H1 (cell line): Measurements from ENCODE around the gene ZNF618. TPM values are rescaled to one million over a fixed set of nuclear protein-coding genes. Genes with fewer than 3 reads are reported as not detected.

ENCODE experiments used
- CTCF ChIA-PET: fragments of 300-600 bp; sonication (Branson Sonifier 250); formaldehyde crosslinking; loops from one replicate; lab custom pipeline; 2021; ENCODE audit not compliant: partially characterized antibody; lab: Charles Lee
- POLR2A ChIA-PET: fragments of 300-600 bp; sonication (Branson Sonifier 250); formaldehyde crosslinking; loops from one replicate; lab custom pipeline; 2021; ENCODE audit warnings: inconsistent platforms; ENCODE audit not compliant: partially characterized antibody; lab: Charles Lee
- DNase-seq, 2 experiments: peaks; one replicate each; pipeline versions ENCODE4 v3.0.0 to v3.0.0-alpha.2; 2010 to 2022; ENCODE audit warnings: low spot score in 2 of 2, low read depth in 1 of 2, mixed read lengths in 1 of 2
- FAIRE-seq: peaks from 2 replicates; lab custom pipeline; 2011; peaks lifted over from hg19 to GRCh38; lab: Jason Lieb, UNC
- H2AFZ ChIP-seq: 2 replicates; pipeline ENCODE4 v1.8.1; 2012; ENCODE audit warnings: low read length, inconsistent platforms
- H2AK5ac ChIP-seq: 2 replicates; pipeline ENCODE4 v1.6.1; 2013; ENCODE audit warnings: low read depth, low read length
- H2BK120ac ChIP-seq: replicated peaks from 2 replicates; pipeline ENCODE3; 2013; ENCODE audit warnings: low read depth, low read length, inconsistent platforms
- H2BK12ac ChIP-seq: 2 replicates; pipeline ENCODE4 v1.6.1; 2013; ENCODE audit warnings: low read depth, low read length
- H2BK15ac ChIP-seq: 2 replicates; pipeline ENCODE4 v1.6.1; 2013; ENCODE audit warnings: low read length
- H2BK20ac ChIP-seq: 2 replicates; pipeline ENCODE4 v1.6.1; 2013; ENCODE audit warnings: low read length
- H2BK5ac ChIP-seq: 2 replicates; pipeline ENCODE4 v1.6.1; 2013; ENCODE audit warnings: low read depth, low read length
- H3K14ac ChIP-seq: 2 replicates; pipeline ENCODE4 v1.6.1; 2013; ENCODE audit warnings: inconsistent platforms; ENCODE audit not compliant: insufficient read length
- H3K18ac ChIP-seq: 2 replicates; pipeline ENCODE4 v1.6.1; 2013; ENCODE audit warnings: low read length; ENCODE audit errors: extremely low read depth
- H3K23ac ChIP-seq: 2 replicates; pipeline ENCODE4 v1.6.1; 2013; ENCODE audit warnings: inconsistent platforms; ENCODE audit not compliant: insufficient read length
- H3K23me2 ChIP-seq: 2 replicates; pipeline ENCODE4 v1.6.1; 2013; ENCODE audit warnings: low read depth, low read length
- H3K27ac ChIP-seq: 2 replicates; pipeline ENCODE4 v1.6.1; 2011; ENCODE audit warnings: low read depth, low read length, inconsistent platforms
- H3K27me3 ChIP-seq, 4 experiments: replicated peaks in 1 of 4; 1 replicate in 1 of 4; 2 replicates in 3 of 4; pipeline versions ENCODE4 v1.6.1 to v1.8.1; 2011 to 2013; ENCODE audit warnings: low read length in 3 of 4, mild to moderate bottlenecking in 3 of 4, inconsistent platforms in 2 of 4, mixed read lengths in 2 of 4, moderate library complexity in 1 of 4; ENCODE audit not compliant: control insufficient read depth in 3 of 4, insufficient read depth in 3 of 4; ENCODE audit errors: extremely low read depth in 1 of 4
- H3K36me3 ChIP-seq, 4 experiments: 2 replicates each; pipeline versions ENCODE4 v1.6.1 to v1.8.1; 2011 to 2013; ENCODE audit warnings: mild to moderate bottlenecking in 4 of 4, low read length in 3 of 4, moderate library complexity in 2 of 4, control low read depth in 1 of 4, inconsistent platforms in 1 of 4; ENCODE audit not compliant: insufficient read depth in 4 of 4, control insufficient read depth in 2 of 4
- H3K4ac ChIP-seq: replicated peaks from 2 replicates; pipeline ENCODE3; 2013; ENCODE audit warnings: low read length, low read depth, mixed read lengths, inconsistent platforms; ENCODE audit not compliant: insufficient read length
- H3K4me1 ChIP-seq, 4 experiments: replicated peaks in 1 of 4; 1 replicate in 1 of 4; 2 replicates in 3 of 4; pipeline versions ENCODE4 v1.6.1 to v1.8.1; 2011 to 2013; ENCODE audit warnings: low read length in 3 of 4, inconsistent platforms in 2 of 4, mixed read lengths in 1 of 4; ENCODE audit not compliant: insufficient read depth in 4 of 4, control insufficient read depth in 3 of 4
- H3K4me2 ChIP-seq, 2 experiments: 2 replicates each; pipeline versions ENCODE4 v1.6.1 to v1.8.1; 2011 to 2013; ENCODE audit warnings: low read depth in 2 of 2, low read length in 2 of 2, control low read depth in 1 of 2, inconsistent platforms in 1 of 2, mild to moderate bottlenecking in 1 of 2; ENCODE audit not compliant: insufficient read depth in 1 of 2
- H3K4me3 ChIP-seq, 4 experiments: fragments of 200-600, 300-600 bp in 1 of 4; sonication (generic), shearing (Covaris generic), sonication (Bioruptor Twin) in 1 of 4; 2 replicates each; pipeline versions ENCODE4 v1.5.1 to v1.8.1; 2011 to 2016; ENCODE audit warnings: low read length in 4 of 4, low read depth in 3 of 4, control low read depth in 2 of 4, inconsistent platforms in 2 of 4, mild to moderate bottlenecking in 2 of 4, mixed read lengths in 1 of 4, moderate library complexity in 1 of 4; ENCODE audit not compliant: insufficient read depth in 2 of 4; ENCODE audit errors: extremely low read depth in 1 of 4
- H3K56ac ChIP-seq: replicated peaks from 2 replicates; pipeline ENCODE3; 2013; ENCODE audit warnings: low read depth, mild to moderate bottlenecking, mixed read lengths, low read length, inconsistent platforms; ENCODE audit not compliant: insufficient read length
- H3K79me1 ChIP-seq: 2 replicates; pipeline ENCODE4 v1.6.1; 2013; ENCODE audit warnings: low read depth, low read length, control low read depth
- H3K79me2 ChIP-seq, 2 experiments: 2 replicates each; pipeline versions ENCODE4 v1.6.1 to v1.8.1; 2012 to 2013; ENCODE audit warnings: low read length in 2 of 2, mild to moderate bottlenecking in 2 of 2, inconsistent platforms in 1 of 2; ENCODE audit not compliant: insufficient read depth in 2 of 2, control insufficient read depth in 1 of 2
- H3K9ac ChIP-seq, 4 experiments: replicated peaks in 1 of 4; 1 replicate in 1 of 4; 2 replicates in 3 of 4; pipeline versions ENCODE4 v1.6.1 to v1.8.1; 2011 to 2013; ENCODE audit warnings: low read depth in 3 of 4, low read length in 3 of 4, control low read depth in 2 of 4, mild to moderate bottlenecking in 2 of 4, moderate library complexity in 2 of 4, inconsistent platforms in 1 of 4; ENCODE audit errors: extremely low read depth in 1 of 4
- H3K9me3 ChIP-seq, 2 experiments: 2 replicates each; pipeline versions ENCODE4 v1.6.1 to v1.8.1; 2012 to 2013; ENCODE audit warnings: mild to moderate bottlenecking in 2 of 2, moderate library complexity in 2 of 2, control low read depth in 1 of 2, inconsistent platforms in 1 of 2, low read depth in 1 of 2, low read length in 1 of 2, mixed read lengths in 1 of 2; ENCODE audit not compliant: insufficient read depth in 2 of 2
- H4K20me1 ChIP-seq, 2 experiments: replicated peaks in 1 of 2; 2 replicates each; pipeline versions ENCODE3 to v1.8.1; 2011 to 2013; ENCODE audit warnings: inconsistent platforms in 2 of 2, low read length in 2 of 2, mild to moderate bottlenecking in 1 of 2; ENCODE audit not compliant: insufficient read depth in 2 of 2, control insufficient read depth in 1 of 2
- H4K5ac ChIP-seq: 2 replicates; pipeline ENCODE4 v1.6.1; 2013; ENCODE audit warnings: low read length, low read depth, mixed read lengths, inconsistent platforms; ENCODE audit not compliant: insufficient read length
- H4K8ac ChIP-seq: 2 replicates; pipeline ENCODE4 v1.8.0; 2013; ENCODE audit warnings: mild to moderate bottlenecking, moderate library complexity, low read length, inconsistent platforms; ENCODE audit not compliant: insufficient read depth; ENCODE audit errors: extremely low read depth
- H4K91ac ChIP-seq: replicated peaks from 2 replicates; pipeline ENCODE3; 2013; ENCODE audit warnings: low read length, mixed read lengths, inconsistent platforms; ENCODE audit not compliant: insufficient read length
- EGR1 ChIP-seq: IDR thresholded peaks from 2 replicates; pipeline ENCODE4 v1.6.1; 2011; ENCODE audit warnings: low read depth, low read length, borderline replicate concordance
- EP300 ChIP-seq, 2 experiments: IDR thresholded peaks; 1 replicate in 1 of 2; 2 replicates in 1 of 2; pipeline ENCODE4 v1.6.1; 2011 to 2012; ENCODE audit warnings: low read depth in 2 of 2, low read length in 2 of 2, mild to moderate bottlenecking in 2 of 2, borderline replicate concordance in 1 of 2, inconsistent platforms in 1 of 2, moderate library complexity in 1 of 2
- GTF2F1 ChIP-seq: IDR thresholded peaks from 2 replicates; pipeline ENCODE4 v1.6.1; 2012; ENCODE audit warnings: low read depth, low read length, improper control_type of control experiment, borderline replicate concordance
- HDAC2 ChIP-seq, 2 experiments: fragments of 300-600 bp in 1 of 2; sonication (generic) in 1 of 2; IDR thresholded peaks; 2 replicates each; pipeline ENCODE4 v1.6.1; 2011 to 2012; ENCODE audit warnings: low read depth in 2 of 2, low read length in 2 of 2, mild to moderate bottlenecking in 2 of 2, moderate library complexity in 2 of 2, borderline replicate concordance in 1 of 2, inconsistent platforms in 1 of 2
- KDM5A ChIP-seq: fragments of 200-600 bp; IDR thresholded peaks from 2 replicates; pipeline ENCODE4 v1.7.1; 2012; ENCODE audit warnings: mild to moderate bottlenecking, low read length, inconsistent platforms, mixed read lengths
- POLR2AphosphoS5 ChIP-seq: IDR thresholded peaks from 2 replicates; pipeline ENCODE4 v1.6.1; 2011; ENCODE audit warnings: low read depth, low read length
- RNF2 ChIP-seq: fragments of 200-900, 300-1000 bp; sonication (generic); IDR thresholded peaks from 2 replicates; pipeline ENCODE4 v1.7.1; 2016; ENCODE audit warnings: borderline replicate concordance, low read depth, mild to moderate bottlenecking, antibody characterized with exemption, low read length; ENCODE audit not compliant: poor library complexity, severe bottlenecking; ENCODE audit errors: missing control alignments
- SIX5 ChIP-seq: IDR thresholded peaks from 2 replicates; pipeline ENCODE4 v1.6.1; 2011; ENCODE audit warnings: mild to moderate bottlenecking, low read depth, low read length
- TAF1 ChIP-seq: IDR thresholded peaks from 2 replicates; pipeline ENCODE4 v1.6.1; 2011; ENCODE audit warnings: mild to moderate bottlenecking, low read depth, low read length
- TEAD4 ChIP-seq: IDR thresholded peaks from 2 replicates; pipeline ENCODE4 v1.6.1; 2012; ENCODE audit warnings: low read depth, low read length, inconsistent platforms, mixed read lengths
- WGBS, 2 experiments: shearing (Covaris generic) in 1 of 2; methylation state at CpG; one replicate each; pipeline versions ENCODE4 v1.1.6 to v1.1.7; 2013 to 2015; ENCODE audit warnings: low lambda C conversion rate in 2 of 2, mixed read lengths in 2 of 2, inconsistent platforms in 1 of 2, low coverage in 1 of 2, missing lambda C conversion rate in 1 of 2; ENCODE audit not compliant: insufficient replicate concordance in 2 of 2, insufficient coverage in 1 of 2, insufficient read length in 1 of 2; ENCODE audit errors: extremely low coverage in 1 of 2, missing lambda C conversion rate in 1 of 2; 5-methylcytosine and 5-hydroxymethylcytosine counted together
- polyA plus RNA-seq, 7 experiments: library from polyadenylated mRNA; depleted of rRNA in 3 of 7; stranded (reverse) in 5 of 7; unstranded in 2 of 7; fragments of >200 nt in 5 of 7; fragments of 200-250 nt in 2 of 7; gene quantifications; 1 replicate in 5 of 7; 2 replicates in 1 of 7; 4 replicates in 1 of 7; pipeline versions ENCODE4 v1.2.1 to v1.2.3, GENCODE V29; 2011 to 2013; ENCODE audit warnings: missing spikeins in 2 of 7, mixed read lengths in 2 of 7
- total RNA-seq: library from RNA; stranded (reverse); fragmentation: NEBNext Ultra II Directional; extraction: Animal tissue kit (Norgen Biotek cat#: 25700); gene quantifications from 2 replicates; pipeline ENCODE4 v1.2.1, GENCODE V29; 2021

Gene ZNF618
- total and polyA plus RNA-seq, 2 of the 8 experiments (the other 6 are each of a cell fraction or from before 2014, with no cell fraction given), result 9.6 to 28.5 TPM

GRCh38 chr9:113851873-113852272 is 24.2 kb upstream of the ZNF618 start:
- H3K56ac ChIP-seq, result no peak overlapping the region
- no peak overlapping the region for H3K4ac ChIP-seq
- H2AK5ac ChIP-seq, result no peak overlapping the region
- H2BK120ac ChIP-seq, result no peak overlapping the region
- H4K20me1 ChIP-seq, result no peaks in the 10 kb centered on the region
- no peaks in the 10 kb centered on the region for H3K4me1 ChIP-seq
- no peaks in the 10 kb centered on the region for H3K23me2 ChIP-seq
- no peak overlapping the region for H3K4me2 ChIP-seq
- H2AFZ ChIP-seq, result no peak overlapping the region
- H3K4me3 ChIP-seq, result no peak overlapping the region
- no peak overlapping the region for H2BK20ac ChIP-seq
- DNase-seq, result no peak
- no peaks in the 10 kb centered on the region for H3K79me1 ChIP-seq
- H3K14ac ChIP-seq, result no peak overlapping the region
- no peaks in the 10 kb centered on the region for H3K27me3 ChIP-seq
- no peak overlapping the region for H2BK5ac ChIP-seq
- no peak overlapping the region for H3K18ac ChIP-seq
- no peak overlapping the region for H3K27ac ChIP-seq
- no peak overlapping the region for H3K9ac ChIP-seq
- H4K91ac ChIP-seq, result no peak overlapping the region
- no peaks in the 10 kb centered on the region; a peak in 1 of 4 replicates for H3K9me3 ChIP-seq
- H2BK12ac ChIP-seq, result no peak overlapping the region
- TF ChIP-seq HDAC2 (IDR thresholded peaks at IDR 0.05; ENCODE audit: borderline replicate concordance in 1 of 2, low read depth in 2 of 2, low read length in 2 of 2), result no peak
- TF ChIP-seq EP300 (IDR thresholded peaks at IDR 0.05; ENCODE audit: borderline replicate concordance in 1 of 2, low read depth in 2 of 2, low read length in 2 of 2), result no peak
- no peak for TF ChIP-seq GTF2F1
- no peak for TF ChIP-seq TAF1
- no peak for TF ChIP-seq POLR2AphosphoS5
- TF ChIP-seq KDM5A, result no peak
- TF ChIP-seq EGR1, result no peak
- TF ChIP-seq SIX5, result no peak
- TF ChIP-seq RNF2, result no peak
- no peak for TF ChIP-seq TEAD4
- no peak overlapping the region for H3K23ac ChIP-seq
- no peak overlapping the region for H4K5ac ChIP-seq
- no peaks in the 10 kb centered on the region for H3K79me2 ChIP-seq
- H2BK15ac ChIP-seq, result no peak overlapping the region
- WGBS, 2 experiments, result 90% methylated on average over 1 of the region's 1 CpG; no CpG with 5 or more reads in 1 of the 2 experiments
- FAIRE-seq, result no peak
- CTCF ChIA-PET, result interaction anchor here (1.0 to 3.8 kb wide), 7 partner anchors 9 to 111 kb away, joined by 3 to 42 read pairs (median 7); no protein-coding TSS in a partner anchor
- no peak overlapping the region for H4K8ac ChIP-seq
- POLR2A ChIA-PET, result no interaction called here
- no peaks in the 10 kb centered on the region for H3K36me3 ChIP-seq
